Body of pancreas (tissue), 4 donors: ENCODE measurements around the gene TMTC2.

Source experiments
- CTCF ChIP-seq, 7 experiments: fragments of 450-650 bp in 4 of 7; fragments of 200-600 bp in 3 of 7; sonication (generic) in 3 of 7; IDR thresholded peaks; one replicate each; pipeline ENCODE4 v1.5.1; 2016 to 2019; ENCODE audit warnings: antibody characterized with exemption in 7 of 7
- POLR2A ChIP-seq, 3 donors: fragments of 450-650 bp; IDR thresholded peaks; one replicate each; pipeline ENCODE4 v1.6.1; 2016; ENCODE audit warnings: antibody characterized with exemption in 3 of 3, mild to moderate bottlenecking in 2 of 3

DNA sequence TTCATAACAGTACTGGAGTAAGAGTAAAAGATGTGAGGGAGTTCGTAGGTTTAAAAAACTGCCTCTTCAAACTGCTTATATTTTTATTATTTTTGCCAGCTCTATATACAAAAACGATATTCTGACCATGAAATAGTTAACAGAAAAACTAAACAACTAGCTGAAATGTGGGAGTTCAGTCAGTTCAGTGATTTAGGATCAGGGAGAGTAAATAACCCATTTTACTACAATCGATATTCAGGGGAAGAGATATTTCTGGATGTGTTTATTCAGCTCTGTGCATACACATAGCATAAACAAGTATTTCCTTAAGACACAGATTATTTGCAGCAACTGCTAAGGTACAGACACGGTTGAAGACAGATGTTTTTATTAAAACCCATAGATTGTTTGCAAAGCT, 470.9 kb downstream of the TMTC2 start:
- TF ChIP-seq CTCF (IDR thresholded peaks at IDR 0.05), result no peak
- TF ChIP-seq POLR2A (IDR thresholded peaks at IDR 0.05), result no peak
